ENCODE data around the gene TRIOBP.
A peak's percentile ranks its signal among the peaks of the same experiment; 100 is the strongest.
"Not testable (repeated sequence)": the region's sequence is repeated elsewhere in the genome, so short reads cannot be mapped to it uniquely, and the experiment has no call there.

The TRIOBP gene

GRCh38 chr22:37717746-37718305 lies 21.0 kb downstream of the TRIOBP start:
- DNase-seq (ENCODE audit: low read depth in 4 of 4, low spot score in 1 of 4): not testable (repeated sequence)

- DNase-seq (ENCODE audit: low read depth in 4 of 4, low spot score in 1 of 4): no peak
These were observed 28.8 kb downstream of the TRIOBP start for GRCh38 chr22:37725551-37726240.

- DNase-seq (ENCODE audit: low read depth in 4 of 4, low spot score in 1 of 4): no peak
These were observed 29.5 kb downstream of the TRIOBP start for GRCh38 chr22:37726241-37726887.

- no peak for DNase-seq (ENCODE audit: low read depth in 4 of 4, low spot score in 1 of 4)
These were observed 31.8 kb downstream of the TRIOBP start for GRCh38 chr22:37728620-37729019.

- no peak for DNase-seq (ENCODE audit: low read depth in 4 of 4, low spot score in 1 of 4)
These were observed 35.1 kb downstream of the TRIOBP start for GRCh38 chr22:37731804-37732471.

- no peak for DNase-seq (ENCODE audit: low read depth in 4 of 4, low spot score in 1 of 4)
These were observed 36.1 kb downstream of the TRIOBP start for GRCh38 chr22:37732699-37733607.

GRCh38 chr22:37733625-37734401 lies 37.0 kb downstream of the TRIOBP start:
- DNase-seq (ENCODE audit: low read depth in 4 of 4, low spot score in 1 of 4): no peak

- no peak for DNase-seq (ENCODE audit: low read depth in 4 of 4, low spot score in 1 of 4)
These were observed 37.5 kb downstream of the TRIOBP start for GRCh38 chr22:37734402-37734700.

- no peak for DNase-seq (ENCODE audit: low read depth in 4 of 4, low spot score in 1 of 4)
These were observed 38.2 kb downstream of the TRIOBP start for GRCh38 chr22:37734964-37735451.

- no peak for DNase-seq (ENCODE audit: low read depth in 4 of 4, low spot score in 1 of 4)
These were observed 42.2 kb downstream of the TRIOBP start for GRCh38 chr22:37739035-37739434.

GRCh38 chr22:37739611-37740049 lies 42.8 kb downstream of the TRIOBP start:
- no peak for DNase-seq (ENCODE audit: low read depth in 4 of 4, low spot score in 1 of 4)

- no peak for DNase-seq (ENCODE audit: low read depth in 4 of 4, low spot score in 1 of 4)
These were observed 43.8 kb downstream of the TRIOBP start for GRCh38 chr22:37740455-37741311.

GRCh38 chr22:37741312-37741795 lies 44.5 kb downstream of the TRIOBP start:
- DNase-seq (ENCODE audit: low read depth in 4 of 4, low spot score in 1 of 4): no peak

- no peak for DNase-seq (ENCODE audit: low read depth in 4 of 4, low spot score in 1 of 4)
These were observed 45.7 kb downstream of the TRIOBP start for GRCh38 chr22:37742376-37743171.

GRCh38 chr22:37744589-37744988 lies 47.7 kb downstream of the TRIOBP start:
- no peak for DNase-seq (ENCODE audit: low read depth in 4 of 4, low spot score in 1 of 4)

GRCh38 chr22:37745548-37746365 lies 48.9 kb downstream of the TRIOBP start:
- DNase-seq (ENCODE audit: low read depth in 4 of 4, low spot score in 1 of 4): peak; percentile 68 to 88 (median 80)

GRCh38 chr22:37746366-37747079 lies 49.7 kb downstream of the TRIOBP start:
- peak in 1 of 4 experiments; percentile 13 for DNase-seq (ENCODE audit: low read depth in 4 of 4, low spot score in 1 of 4)

All from stimulated activated CD4-positive, alpha-beta T cell treated with anti-CD3 and anti-CD28 coated beads, Interleukin-1b, Interleukin-23, amount 100 ng/mL, for 24 hours (primary cell).